Forelimb muscle (tissue), 1 donor: ENCODE measurements around the gene RAB44. TPM values are rescaled to one million over a fixed set of nuclear protein-coding genes. Genes with fewer than 3 reads are reported as not detected.

ENCODE experiments used
- DNase-seq: peaks from one replicate; pipeline ENCODE4 v3.0.0-alpha.2; 2013; ENCODE audit warnings: low read depth
- polyA plus RNA-seq: library from polyadenylated mRNA; unstranded; fragments of 120-200 nt; gene quantifications from one replicate; pipeline ENCODE4 v1.2.1, GENCODE V29; 2013; ENCODE audit not compliant: insufficient read length

RAB44 gene
- polyA plus RNA-seq, 1 donor: 0.05 TPM

- no peak for DNase-seq
Observed at GRCh38 chr6:36769676-36770499, 72.3 kb downstream of the RAB44 start.

- DNase-seq: no peak
Observed at GRCh38 chr6:36771145-36771544, 73.5 kb downstream of the RAB44 start.

GRCh38 chr6:36772397-36772796 lies 74.8 kb downstream of the RAB44 start:
- no peak for DNase-seq

GRCh38 chr6:36774331-36774730 lies 76.7 kb downstream of the RAB44 start:
- DNase-seq: no peak

- no peak for DNase-seq
Observed at GRCh38 chr6:36776167-36776566, 78.5 kb downstream of the RAB44 start.

- DNase-seq: no peak
Observed at GRCh38 chr6:36777801-36778200, 80.2 kb downstream of the RAB44 start.

GRCh38 chr6:36779227-36779626 lies 81.6 kb downstream of the RAB44 start:
- DNase-seq: no peak

GRCh38 chr6:36780442-36781177 lies 83.0 kb downstream of the RAB44 start:
- DNase-seq: no peak

GRCh38 chr6:36781669-36782068 lies 84.0 kb downstream of the RAB44 start:
- no peak for DNase-seq

Other genes starting within 250 kb of the RAB44 start
- 25.7 TPM for gene STK38, start 150.3 kb upstream of the RAB44 start, polyA plus RNA-seq
- gene SRSF3, start 103.5 kb upstream of the RAB44 start, polyA plus RNA-seq: 286 TPM
- gene CDKN1A, start 19.1 kb upstream of the RAB44 start, polyA plus RNA-seq: 110 TPM
- gene CPNE5, start 141.6 kb downstream of the RAB44 start, polyA plus RNA-seq: 17.6 TPM
- 35.0 TPM for gene PPIL1, start 177.0 kb downstream of the RAB44 start, polyA plus RNA-seq
- gene C6orf89, start 188.1 kb downstream of the RAB44 start, polyA plus RNA-seq: 30.6 TPM